Ascending aorta (tissue), 2 donors: ENCODE results near the gene MTFP1. TPM values are rescaled to one million over a fixed set of nuclear protein-coding genes. Genes with fewer than 3 reads are reported as not detected.

ENCODE experiments used
- DNase-seq, 2 donors: peaks; one replicate each; pipeline ENCODE4 v3.0.0-alpha.2; 2019; ENCODE audit warnings: low spot score in 2 of 2
- H3K27ac ChIP-seq, 2 donors: fragments of 200-600 bp; sonication (generic); one replicate each; pipeline ENCODE4 v1.5.1; 2016 to 2017; ENCODE audit warnings: mild to moderate bottlenecking in 1 of 2
- H3K27me3 ChIP-seq: fragments of 200-600 bp; sonication (generic); one replicate; pipeline ENCODE4 v1.5.1; 2017
- H3K36me3 ChIP-seq, 2 donors: fragments of 200-600 bp; sonication (generic); one replicate each; pipeline ENCODE4 v1.5.1; 2016
- H3K4me1 ChIP-seq, 2 donors: fragments of 200-600 bp; sonication (generic); one replicate each; pipeline ENCODE4 v1.5.1; 2016 to 2017; ENCODE audit warnings: mild to moderate bottlenecking in 1 of 2
- H3K4me3 ChIP-seq, 2 donors: fragments of 200-600 bp; sonication (generic); one replicate each; pipeline ENCODE4 v1.5.1; 2016 to 2017; ENCODE audit warnings: mild to moderate bottlenecking in 1 of 2
- H3K9me3 ChIP-seq, 2 donors: fragments of 200-600 bp; sonication (generic); one replicate each; pipeline ENCODE4 v1.5.1; 2016
- intact Hi-C: fragments of 100-400 bp; cut with DNase I; formaldehyde crosslinking; loops from one replicate; pipeline ENCODE4 v1.15.1; 2023
- total RNA-seq: library from RNA; depleted of rRNA; stranded (reverse); fragments of >200 nt; gene quantifications from one replicate; pipeline ENCODE4 v1.1.0, GENCODE V29; 2016
- TF ChIP-seq, protein P1 (sequence below), 3 experiments: fragments of 200-600 bp in 2 of 3; fragments of 450-650 bp in 1 of 3; sonication (generic) in 2 of 3; IDR thresholded peaks; one replicate each; pipeline ENCODE4 v1.5.1; 2016 to 2019; ENCODE audit warnings: antibody characterized with exemption in 3 of 3, mild to moderate bottlenecking in 1 of 3, moderate library complexity in 1 of 3

The MTFP1 gene
- total RNA-seq, 1 donor from 2014 or later: 4.5 TPM

DNA sequence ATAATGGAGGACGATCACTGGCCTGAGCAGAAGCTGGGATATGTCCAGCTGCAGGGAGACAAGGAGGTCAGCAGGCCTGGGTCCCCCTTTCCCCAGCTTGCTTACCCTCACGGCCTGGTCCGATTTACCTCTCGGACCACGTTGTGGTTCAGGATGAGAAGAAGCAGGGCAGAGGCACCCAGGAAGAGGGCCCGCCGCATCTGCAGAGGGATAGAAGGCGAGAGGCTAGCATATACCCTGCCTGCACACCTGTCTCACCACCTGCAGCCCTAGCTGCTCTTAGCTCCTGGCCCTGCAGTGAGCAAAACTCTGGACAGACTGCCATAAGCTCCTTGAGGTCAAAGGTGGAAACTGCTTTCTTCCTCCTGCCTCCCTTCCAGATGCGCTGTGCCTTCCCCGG is 39.6 kb upstream of the MTFP1 start:
- H3K4me1 ChIP-seq: peaks cover 8 to 11% of the 10 kb centered on the region in 2 donors
- H3K36me3 ChIP-seq: peaks cover 7 to 12% of the 10 kb centered on the region in 2 donors
- no peak overlapping the region for H3K4me3 ChIP-seq
- no peaks in the 10 kb centered on the region for H3K27me3 ChIP-seq
- no peak overlapping the region for H3K27ac ChIP-seq
- TF ChIP-seq, protein P1, sequence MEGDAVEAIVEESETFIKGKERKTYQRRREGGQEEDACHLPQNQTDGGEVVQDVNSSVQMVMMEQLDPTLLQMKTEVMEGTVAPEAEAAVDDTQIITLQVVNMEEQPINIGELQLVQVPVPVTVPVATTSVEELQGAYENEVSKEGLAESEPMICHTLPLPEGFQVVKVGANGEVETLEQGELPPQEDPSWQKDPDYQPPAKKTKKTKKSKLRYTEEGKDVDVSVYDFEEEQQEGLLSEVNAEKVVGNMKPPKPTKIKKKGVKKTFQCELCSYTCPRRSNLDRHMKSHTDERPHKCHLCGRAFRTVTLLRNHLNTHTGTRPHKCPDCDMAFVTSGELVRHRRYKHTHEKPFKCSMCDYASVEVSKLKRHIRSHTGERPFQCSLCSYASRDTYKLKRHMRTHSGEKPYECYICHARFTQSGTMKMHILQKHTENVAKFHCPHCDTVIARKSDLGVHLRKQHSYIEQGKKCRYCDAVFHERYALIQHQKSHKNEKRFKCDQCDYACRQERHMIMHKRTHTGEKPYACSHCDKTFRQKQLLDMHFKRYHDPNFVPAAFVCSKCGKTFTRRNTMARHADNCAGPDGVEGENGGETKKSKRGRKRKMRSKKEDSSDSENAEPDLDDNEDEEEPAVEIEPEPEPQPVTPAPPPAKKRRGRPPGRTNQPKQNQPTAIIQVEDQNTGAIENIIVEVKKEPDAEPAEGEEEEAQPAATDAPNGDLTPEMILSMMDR (IDR thresholded peaks at IDR 0.05): no peak
- intact Hi-C loops: loop anchor here (2.0 kb wide), 3 partner anchors 39 to 277 kb away; partner anchors contain the start of gene MTFP1
- H3K9me3 ChIP-seq: no peaks in the 10 kb centered on the region
- no peak for DNase-seq

DNA sequence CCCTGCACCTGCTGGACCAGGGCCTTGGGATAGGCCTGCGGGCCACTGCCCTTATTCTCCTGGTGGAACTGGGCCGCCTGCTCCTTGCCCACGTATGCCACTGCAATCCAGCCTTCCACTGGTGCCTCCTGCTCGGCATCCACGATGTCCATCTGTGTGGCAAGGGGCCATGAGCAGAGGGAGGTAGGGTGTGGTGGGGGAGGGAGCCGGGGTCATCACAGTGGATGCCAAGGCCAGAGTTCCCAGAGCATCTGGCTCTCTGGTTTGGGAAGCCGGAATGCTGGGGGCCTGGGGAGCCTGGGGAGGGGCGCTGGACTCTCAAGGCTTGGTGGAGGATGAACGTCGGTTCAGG is 39.0 kb upstream of the MTFP1 start:
- intact Hi-C loops: loop anchor here (2.0 kb wide), 3 partner anchors 38 to 278 kb away; partner anchors contain the start of gene MTFP1
- Histone ChIP-seq H3K27ac (peak overlapping the region; percentile 59 to 70), H3K4me3 (peak overlapping the region; percentile 73 to 86)

DNA sequence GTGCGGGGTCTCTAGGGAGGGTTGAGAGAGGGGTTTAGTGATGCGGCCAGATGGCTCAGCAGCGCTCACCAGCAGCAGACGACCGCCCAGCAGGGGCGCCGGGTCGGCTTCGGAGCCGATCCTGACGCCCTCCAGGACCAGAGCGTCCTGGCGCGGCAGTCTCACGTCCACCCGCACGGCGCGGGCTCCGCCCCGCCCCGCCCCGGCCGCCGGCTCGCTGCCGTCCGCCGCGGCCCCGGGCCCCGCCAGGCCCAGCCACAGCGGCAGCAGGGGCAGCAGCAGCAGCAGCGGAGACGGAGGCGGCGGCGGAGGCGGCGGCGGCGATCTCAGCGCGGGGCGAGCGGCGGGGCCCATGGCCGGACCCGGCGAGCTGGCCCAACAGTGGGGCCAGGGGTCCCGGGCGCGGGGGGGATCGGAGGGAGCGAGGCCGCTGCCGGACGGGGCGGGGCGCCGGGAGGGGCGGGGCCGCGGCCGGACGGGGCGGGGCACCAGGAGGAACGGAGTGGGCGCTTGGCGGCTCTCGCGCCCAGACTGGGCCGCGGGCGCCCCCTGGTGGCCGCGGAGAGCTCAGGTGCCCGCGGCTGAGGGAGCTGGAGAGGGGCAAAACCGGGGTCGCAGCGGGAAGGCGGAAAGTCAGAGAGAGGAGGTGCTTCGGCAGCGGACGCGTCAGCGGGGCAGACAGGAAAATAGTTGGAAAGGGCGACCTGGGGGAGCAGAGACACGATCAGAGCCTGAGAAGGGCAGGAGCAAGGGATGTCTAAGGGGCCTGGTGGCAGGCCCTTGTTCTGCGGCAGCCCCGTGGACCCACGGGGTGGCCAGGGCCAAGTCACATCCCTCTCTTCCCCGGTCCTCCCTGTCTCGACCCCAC is 38.4 kb upstream of the MTFP1 start, which contains the start of gene RNF215:
RNF215 (minus strand) TSS at position 452 of the 868 bp plus-strand sequence; CDS start at position 354, 98 bp downstream.
- peak within 1 kb of the TSS; percentile 59 to 70 for H3K27ac ChIP-seq
- intact Hi-C loops: loop anchor here (1.0 to 2.0 kb wide), 6 partner anchors 31 to 278 kb away; partner anchors contain the start of genes MTFP1 and SF3A1
- H3K36me3 ChIP-seq: peaks cover 5 to 7% of the 10 kb centered on the region in 2 donors
- no peaks in the 10 kb centered on the region for H3K27me3 ChIP-seq
- peak within 1 kb of the TSS; percentile 73 to 86 for H3K4me3 ChIP-seq
- DNase-seq: peak in 1 of 2 donors; percentile 88
- H3K9me3 ChIP-seq: no peaks in the 10 kb centered on the region
- H3K4me1 ChIP-seq: peaks cover 8 to 11% of the 10 kb centered on the region in 2 donors
- TF ChIP-seq, protein P1 (IDR thresholded peaks at IDR 0.05): peak; percentile 75 to 95 (median 85)

More for the DNA sequence above, 39.0 kb upstream of the MTFP1 start:
- TF ChIP-seq, protein P1 (IDR thresholded peaks at IDR 0.05): no peak
- Histone ChIP-seq H3K27me3 (no peaks in the 10 kb centered on the region), H3K36me3 (peaks cover 7 to 8% of the 10 kb centered on the region in 2 donors), H3K9me3 (no peaks in the 10 kb centered on the region), H3K4me1 (peaks cover 8 to 11% of the 10 kb centered on the region in 2 donors)
- no peak for DNase-seq

DNA sequence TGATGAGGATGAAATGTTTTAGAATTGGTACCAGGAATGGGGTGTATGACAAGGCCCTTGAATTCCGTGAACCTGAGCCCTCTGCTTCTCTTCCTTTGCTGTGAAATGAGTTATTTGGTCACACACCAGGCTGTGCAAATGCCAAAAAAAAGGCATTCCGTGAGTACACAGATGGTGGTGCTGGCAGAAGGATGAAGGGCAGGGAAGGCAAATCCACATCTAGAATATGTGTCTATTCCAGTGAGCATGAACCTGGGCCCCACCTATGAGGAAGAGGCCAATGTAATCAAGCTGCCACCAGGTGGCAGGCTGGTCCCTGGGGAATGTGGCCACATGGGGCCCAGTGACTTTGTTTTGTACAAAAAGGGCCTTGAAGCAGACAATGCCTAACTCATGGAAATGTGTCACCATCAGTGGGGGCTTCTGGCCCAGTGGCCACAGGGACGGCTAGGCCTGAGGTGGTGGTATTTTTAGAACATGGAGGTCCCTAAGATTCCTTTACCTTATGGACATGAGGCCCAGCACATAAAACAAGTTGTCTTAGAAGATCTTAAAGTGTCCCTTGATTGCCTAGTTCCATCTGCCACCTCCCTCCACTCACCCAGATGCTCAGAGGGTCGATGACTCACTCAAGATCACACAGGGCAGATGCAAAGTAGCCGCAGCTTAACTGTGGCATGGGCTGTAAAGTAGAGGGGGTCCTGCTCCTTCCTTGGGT is 34.4 kb upstream of the MTFP1 start:
- intact Hi-C loops: loop anchor here (2.0 kb wide), 1 partner anchor 94 kb away; no protein-coding TSS in a partner anchor
- DNase-seq: peak in 1 of 2 donors; percentile 74
- Histone ChIP-seq H3K36me3 (no peaks in the 10 kb centered on the region), H3K4me3 (no peak overlapping the region), H3K27me3 (no peaks in the 10 kb centered on the region), H3K9me3 (no peaks in the 10 kb centered on the region), H3K27ac (no peak overlapping the region), H3K4me1 (peaks cover 8 to 11% of the 10 kb centered on the region in 2 donors)
- TF ChIP-seq, protein P1 (IDR thresholded peaks at IDR 0.05): peak; percentile 37 to 54 (median 46)

DNA sequence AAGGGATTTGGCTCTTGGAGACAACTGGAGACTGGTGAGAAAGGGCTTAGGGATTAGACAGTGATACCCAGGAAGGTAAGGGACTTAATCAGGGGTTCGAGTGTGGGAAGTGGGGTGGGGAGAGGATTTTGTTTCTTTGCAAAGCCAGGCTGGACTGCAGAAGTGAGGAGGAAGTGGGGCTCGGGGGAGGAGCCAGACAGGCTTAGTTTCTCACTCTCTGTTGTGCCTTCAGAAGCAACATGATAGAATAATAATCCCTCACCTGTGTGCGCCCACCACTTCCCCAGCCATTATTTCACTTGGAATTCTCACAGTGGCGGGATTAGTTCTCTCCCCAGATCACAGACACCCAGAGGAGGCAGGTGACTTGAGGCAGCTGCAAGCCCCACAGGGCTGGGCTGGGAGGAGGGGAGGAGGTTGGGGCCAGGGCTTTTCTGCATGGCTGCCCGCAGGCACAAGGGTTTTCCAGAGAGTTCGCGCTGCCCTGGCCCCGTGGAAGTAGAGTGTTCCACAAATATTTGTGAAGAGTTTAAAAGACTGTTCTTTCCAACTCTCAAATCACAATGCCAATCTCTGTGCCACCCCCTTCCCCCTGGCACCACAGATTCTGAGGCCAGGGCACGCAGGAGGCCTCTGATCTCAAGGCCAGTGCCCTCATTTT is 32.8 kb upstream of the MTFP1 start:
- TF ChIP-seq, protein P1 (IDR thresholded peaks at IDR 0.05): no peak
- Histone ChIP-seq H3K36me3 (no peaks in the 10 kb centered on the region), H3K9me3 (no peaks in the 10 kb centered on the region), H3K27me3 (no peaks in the 10 kb centered on the region), H3K4me1 (peaks cover 0 to 3% of the 10 kb centered on the region in 2 donors), H3K27ac (no peak overlapping the region), H3K4me3 (no peak overlapping the region)
- DNase-seq: no peak
- intact Hi-C loops: no loop called here
